Globus pallidus (tissue), 1 donor: ENCODE measurements around the gene DHX34.
A peak's percentile ranks its signal among the peaks of the same experiment; 100 is the strongest.
"Not testable (repeated sequence)": the region's sequence is repeated elsewhere in the genome, so short reads cannot be mapped to it uniquely, and the experiment has no call there.

Source experiments
- DNase-seq: peaks from one replicate; pipeline ENCODE4 v3.0.0-alpha.2; 2015; ENCODE audit warnings: low spot score

DHX34 gene

DNA sequence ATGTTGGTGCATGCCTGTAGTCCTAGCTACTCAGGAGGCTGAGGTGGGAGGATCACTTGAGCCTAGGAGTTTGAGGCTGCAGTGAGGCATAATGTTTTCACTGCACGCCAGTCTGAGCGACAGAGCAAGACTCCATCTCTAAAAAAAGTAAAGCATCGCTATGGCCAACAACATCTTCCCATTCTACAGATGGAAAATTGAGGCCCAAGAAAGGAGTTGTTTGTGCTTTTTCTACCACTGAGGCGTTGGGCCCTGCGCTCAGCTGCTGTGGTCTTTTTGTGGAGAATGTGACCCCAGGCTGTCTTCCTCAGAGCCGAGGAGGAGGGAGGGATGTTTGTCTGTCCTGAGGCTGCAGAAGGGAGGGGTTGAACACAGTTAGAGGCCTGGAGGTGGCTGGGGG is 17.6 kb upstream of the DHX34 start:
- DNase-seq, result no peak

DNA sequence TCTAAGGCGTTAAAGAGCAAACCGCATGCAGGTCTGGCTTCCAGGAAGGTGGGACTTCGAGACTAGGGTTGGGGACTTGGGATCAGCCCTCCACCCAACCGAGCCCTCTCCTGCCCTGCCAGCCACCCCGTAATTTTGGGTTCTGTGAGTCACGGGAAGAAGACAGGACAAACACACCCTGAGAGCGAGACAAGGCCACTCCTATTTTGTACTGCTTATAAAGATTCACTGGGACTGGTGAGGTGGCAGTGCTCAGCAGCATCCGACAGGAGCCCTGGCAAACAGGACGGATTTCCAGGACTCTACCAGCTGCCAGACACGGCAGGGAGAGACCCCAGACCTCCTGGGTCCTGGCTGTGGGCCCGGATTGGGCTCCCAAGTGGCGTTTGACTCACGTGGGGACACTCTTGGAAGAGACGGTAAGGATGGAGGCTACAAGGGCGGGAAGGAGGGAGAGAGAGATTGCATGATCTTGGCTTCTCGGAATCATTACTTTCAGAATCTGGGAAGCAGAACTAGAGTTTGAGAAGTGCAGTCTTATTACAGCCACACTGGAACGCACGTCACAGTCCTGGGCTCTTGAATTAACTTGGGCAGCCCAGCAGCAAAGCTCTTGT is 17.1 kb upstream of the DHX34 start, which contains the start of gene C5AR2:
Gene C5AR2 (plus strand): TSS at position 245 of the 617 bp plus-strand sequence. CDS start 8,625 bp downstream, outside the sequence.
- DNase-seq, result peak; percentile 43

DNA sequence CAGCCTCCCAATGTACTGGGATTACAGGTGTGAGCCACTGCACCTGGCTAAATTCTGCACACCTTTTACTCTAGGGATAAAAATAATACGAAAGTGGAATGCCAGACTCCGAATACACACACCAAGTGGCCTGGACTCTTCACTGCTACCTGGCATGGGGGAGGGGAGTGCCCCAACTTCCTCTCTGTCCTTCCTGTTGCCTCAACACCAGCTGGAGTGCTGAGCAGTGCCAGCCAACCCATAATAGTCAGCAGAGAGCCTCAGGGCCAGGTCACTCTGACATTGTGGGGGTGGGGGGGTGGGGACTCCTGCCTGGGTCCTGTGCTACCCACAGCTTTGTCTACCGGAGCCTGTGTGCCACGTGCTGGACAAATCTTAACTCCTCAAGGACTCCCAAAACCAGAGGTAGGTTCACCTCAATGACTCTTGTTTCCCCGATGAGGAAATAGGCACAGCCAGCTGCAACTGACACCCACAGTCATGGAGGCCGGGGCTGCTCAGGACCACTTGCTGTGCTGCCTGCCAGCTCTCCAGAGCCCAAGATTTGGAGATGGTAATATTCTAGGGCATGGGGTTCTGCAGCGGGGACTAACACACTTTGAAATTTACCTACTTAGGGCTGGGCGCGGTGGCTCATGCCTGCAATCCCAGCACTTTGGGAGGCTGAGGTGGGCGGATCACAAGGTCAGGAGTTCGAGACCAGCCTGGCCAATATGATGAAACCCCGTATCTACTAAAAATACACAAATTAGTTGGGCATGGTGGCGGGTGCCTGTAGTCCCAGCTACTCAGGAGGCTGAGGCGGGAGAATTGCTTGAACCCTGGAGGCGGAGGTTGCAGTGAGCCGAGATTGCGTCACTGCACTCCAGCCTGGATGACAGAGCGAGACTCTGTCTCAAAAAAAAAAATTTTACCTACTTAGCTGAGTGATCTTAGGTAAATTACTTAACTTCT is 12.1 kb upstream of the DHX34 start:
- not testable (repeated sequence) for DNase-seq

DNA sequence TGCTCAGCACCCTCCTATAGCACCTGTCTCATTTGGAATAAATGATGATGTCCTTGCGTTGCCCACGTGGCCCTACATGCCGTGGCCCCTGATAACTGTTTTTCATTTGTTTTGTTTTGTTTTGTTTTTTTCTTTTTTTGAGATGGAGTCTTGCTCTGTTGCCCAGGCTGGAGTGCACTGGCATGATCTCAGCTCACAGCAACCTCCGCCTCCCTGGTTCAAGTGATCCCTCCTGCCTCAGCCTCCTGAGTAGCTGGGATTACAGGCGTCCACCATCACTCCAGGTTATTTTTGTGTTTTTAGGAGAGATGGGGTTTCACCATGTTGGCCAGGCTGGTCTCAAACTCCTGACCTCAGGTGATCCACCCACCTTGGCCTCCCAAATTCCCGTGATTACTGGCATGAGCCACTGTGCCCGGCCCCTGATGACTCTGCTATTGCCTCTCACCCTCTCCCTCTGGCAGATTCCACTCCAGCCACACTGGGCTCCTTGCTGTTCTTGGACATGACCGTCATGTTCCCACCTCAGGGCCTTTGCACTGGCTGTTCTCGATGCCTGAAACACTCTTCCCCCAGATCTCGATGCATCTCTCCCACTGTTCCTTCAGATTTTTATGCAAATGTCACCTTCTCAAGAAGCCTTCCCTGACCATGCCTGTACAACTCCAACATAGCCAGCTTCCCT is 9.8 kb upstream of the DHX34 start:
- no peak for DNase-seq

DNA sequence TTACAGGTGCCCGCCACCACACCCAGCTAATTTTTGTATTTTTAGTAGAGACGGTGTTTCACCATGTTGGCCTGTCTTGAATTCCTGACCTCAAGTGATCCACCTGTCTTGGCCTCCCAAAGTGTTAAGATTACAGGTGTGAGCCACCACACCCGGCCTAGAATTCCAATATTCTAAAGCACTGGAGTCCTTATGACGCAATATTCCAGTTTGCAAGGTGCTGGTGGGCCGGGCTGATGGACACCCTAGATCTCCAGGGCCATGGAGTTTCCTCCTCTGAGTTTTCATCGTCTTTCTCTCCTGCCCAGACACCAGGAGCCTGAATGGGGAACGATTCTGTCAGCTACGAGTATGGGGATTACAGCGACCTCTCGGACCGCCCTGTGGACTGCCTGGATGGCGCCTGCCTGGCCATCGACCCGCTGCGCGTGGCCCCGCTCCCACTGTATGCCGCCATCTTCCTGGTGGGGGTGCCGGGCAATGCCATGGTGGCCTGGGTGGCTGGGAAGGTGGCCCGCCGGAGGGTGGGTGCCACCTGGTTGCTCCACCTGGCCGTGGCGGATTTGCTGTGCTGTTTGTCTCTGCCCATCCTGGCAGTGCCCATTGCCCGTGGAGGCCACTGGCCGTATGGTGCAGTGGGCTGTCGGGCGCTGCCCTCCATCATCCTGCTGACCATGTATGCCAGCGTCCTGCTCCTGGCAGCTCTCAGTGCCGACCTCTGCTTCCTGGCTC is 8.5 kb upstream of the DHX34 start:
- DNase-seq, result no peak

DNA sequence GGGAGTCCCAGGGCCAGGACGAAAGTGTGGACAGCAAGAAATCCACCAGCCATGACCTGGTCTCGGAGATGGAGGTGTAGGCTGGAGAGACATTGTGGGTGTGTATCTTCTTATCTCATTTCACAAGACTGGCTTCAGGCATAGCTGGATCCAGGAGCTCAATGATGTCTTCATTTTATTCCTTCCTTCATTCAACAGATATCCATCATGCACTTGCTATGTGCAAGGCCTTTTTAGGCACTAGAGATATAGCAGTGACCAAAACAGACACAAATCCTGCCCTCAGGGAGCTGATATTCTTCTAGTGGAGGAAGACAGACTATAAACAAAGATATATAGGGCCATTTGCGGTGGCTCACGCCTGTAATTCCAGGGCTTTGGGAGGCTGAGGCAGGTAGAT is 7.4 kb upstream of the DHX34 start:
- no peak for DNase-seq

DNA sequence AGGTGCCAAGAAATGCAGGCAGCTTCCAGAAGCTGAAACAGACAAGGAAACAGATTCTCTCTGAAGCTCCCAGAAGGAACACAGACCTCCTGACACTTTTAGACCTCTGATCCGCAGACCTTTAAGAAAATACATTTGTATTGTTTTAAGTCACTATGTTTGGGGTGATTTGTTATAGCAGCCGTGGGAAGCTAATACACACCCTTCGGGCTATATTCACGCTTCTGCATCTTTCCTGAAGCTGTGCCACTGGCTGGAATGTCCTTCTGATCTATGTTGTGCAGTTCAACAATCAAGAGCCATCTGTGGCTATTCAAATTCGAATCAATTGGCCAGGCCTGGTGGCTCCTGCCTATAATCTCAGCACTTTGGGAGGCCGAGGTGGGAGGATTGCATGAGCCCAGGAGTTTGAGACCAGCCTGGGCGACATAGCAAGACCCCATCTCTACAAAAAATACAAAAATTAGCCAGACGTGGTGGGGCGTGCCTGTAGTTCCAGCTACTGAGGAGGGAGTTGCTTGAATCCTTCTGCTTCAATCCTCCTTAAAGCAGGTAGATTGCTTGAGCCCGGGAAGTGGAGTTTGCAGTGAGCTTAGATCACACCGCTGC is 5.8 kb upstream of the DHX34 start:
- no peak for DNase-seq

DNA sequence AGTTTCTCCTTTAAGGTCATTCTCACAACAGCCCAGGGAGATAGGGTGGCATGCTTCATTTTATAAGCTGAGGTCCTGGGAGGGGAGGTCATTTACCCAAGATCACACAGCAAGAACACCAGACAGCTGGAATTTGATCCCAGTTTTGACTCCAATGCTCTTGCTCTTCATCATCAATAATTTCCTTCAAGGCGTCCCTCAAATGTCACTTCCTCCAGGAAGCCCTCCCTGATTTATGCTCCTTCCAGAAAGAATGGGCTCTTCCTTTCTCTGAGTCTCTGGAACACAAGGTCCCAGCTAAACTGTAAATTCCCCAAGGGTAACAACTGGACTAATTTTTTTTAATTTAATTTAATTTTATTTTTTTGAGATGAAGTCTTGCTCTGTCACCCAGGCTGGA is 4.7 kb upstream of the DHX34 start:
- DNase-seq, result no peak

DNA sequence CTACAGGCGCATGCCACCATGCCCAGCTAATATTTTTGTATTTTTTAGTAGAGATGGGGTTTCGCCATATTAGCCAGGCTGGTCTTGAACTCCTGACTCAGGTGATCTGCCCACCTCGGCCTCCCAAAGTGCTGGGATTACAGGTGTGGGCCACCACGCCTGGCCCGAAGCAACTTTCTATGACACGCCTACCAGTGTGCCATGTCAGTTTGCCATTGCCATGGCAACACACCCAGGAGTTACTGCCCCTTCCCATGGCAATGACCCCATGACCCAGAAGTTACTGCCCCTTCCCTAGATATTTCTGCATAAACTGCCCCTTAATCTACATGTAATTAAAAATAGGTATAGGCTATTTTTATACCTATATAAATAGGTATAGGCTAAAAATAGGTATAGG is 3.1 kb upstream of the DHX34 start:
- not testable (repeated sequence) for DNase-seq

DNA sequence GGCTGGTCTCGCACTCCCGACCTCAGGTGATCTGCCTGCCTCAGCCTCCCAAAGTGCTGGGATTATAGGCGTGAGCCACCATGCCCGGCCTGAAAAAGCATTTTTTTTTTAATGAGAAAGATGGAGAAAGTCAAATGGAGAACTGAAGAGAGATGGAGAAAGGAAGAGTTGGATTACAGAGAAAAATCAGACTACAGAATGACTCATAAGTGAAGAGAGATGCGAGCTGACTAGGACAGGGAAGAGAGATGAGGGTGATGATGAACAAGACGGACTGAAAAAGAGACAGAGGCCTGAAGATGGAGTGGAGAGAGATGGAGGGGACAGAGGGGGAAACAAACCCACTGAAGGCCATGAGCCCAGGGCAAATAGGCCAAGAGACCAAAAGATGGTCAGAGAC is 1.5 kb downstream of the DHX34 start:
- no peak for DNase-seq

DNA sequence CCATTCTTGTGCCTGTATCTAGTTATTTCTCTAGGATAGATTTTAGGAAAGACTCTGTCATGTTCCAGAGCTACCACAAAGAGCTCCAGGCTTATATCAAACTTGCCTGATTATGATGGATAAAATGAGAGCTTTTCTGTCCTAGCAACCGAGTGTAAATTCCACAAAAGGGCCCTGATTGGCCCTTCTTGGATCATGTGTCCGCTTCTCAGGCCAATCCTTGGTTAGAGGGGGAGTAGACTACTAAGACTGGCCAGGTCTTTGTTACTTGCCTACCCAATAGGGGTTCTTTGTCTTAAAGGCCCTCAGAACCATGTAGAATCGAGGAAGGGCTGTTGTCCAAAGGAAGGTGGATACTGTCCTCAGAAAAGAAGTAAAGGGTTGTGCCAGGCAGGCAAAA is 2.4 kb downstream of the DHX34 start:
- DNase-seq, result peak; percentile 20

DNA sequence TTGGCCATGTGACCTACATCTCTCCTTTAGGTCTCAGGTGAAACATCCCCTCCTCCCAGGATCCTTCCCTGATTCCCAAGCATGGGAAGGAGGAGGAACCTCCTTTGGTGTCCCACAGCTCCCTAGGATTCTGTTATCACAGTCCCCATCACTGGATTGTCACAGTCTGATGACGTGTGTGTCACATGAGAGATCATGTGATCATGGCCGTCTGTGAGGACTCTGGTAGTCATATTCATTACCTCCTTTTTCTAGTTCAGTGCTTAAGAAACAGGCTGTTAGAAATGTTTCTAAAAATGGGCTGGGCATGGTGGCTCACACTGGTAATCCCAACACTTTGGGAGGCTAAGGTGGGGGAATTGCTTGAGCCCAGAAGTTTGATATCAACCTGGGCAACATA is 3.0 kb downstream of the DHX34 start:
- DNase-seq, result no peak

DNA sequence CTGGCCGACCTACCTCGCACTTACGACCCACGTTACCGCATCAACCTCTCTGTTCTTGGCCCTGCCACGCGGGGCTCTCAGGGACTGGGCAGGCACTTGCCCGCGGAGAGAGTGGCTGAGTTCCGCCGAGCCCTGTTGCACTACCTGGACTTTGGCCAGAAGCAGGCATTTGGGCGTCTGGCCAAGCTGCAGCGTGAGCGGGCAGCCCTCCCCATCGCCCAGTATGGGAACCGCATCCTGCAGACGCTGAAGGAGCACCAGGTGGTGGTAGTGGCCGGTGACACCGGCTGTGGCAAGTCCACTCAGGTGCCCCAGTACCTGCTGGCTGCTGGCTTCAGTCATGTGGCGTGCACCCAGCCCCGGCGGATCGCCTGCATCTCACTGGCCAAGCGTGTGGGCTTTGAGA is 4.2 kb downstream of the DHX34 start:
- DNase-seq, result no peak

DNA sequence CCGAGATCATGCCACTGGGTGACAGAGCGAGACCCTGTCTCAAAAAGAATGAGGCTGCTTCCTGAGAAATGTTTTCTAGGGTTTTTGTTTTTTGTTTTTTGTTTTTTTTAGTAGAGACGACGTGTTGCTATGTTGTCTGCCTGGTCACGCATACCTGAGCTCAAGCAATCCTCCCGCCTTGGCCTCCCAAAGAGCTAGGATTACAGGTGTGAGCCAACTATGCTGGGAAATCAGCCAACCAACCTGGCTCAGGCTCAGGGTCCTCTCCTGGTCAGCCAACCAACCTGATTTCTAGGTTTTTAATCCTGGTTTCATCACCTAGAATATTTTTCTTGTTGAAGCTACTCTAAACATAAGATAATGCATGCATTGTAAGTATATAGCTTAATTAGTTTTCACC is 7.8 kb downstream of the DHX34 start:
- DNase-seq, result no peak

DNA sequence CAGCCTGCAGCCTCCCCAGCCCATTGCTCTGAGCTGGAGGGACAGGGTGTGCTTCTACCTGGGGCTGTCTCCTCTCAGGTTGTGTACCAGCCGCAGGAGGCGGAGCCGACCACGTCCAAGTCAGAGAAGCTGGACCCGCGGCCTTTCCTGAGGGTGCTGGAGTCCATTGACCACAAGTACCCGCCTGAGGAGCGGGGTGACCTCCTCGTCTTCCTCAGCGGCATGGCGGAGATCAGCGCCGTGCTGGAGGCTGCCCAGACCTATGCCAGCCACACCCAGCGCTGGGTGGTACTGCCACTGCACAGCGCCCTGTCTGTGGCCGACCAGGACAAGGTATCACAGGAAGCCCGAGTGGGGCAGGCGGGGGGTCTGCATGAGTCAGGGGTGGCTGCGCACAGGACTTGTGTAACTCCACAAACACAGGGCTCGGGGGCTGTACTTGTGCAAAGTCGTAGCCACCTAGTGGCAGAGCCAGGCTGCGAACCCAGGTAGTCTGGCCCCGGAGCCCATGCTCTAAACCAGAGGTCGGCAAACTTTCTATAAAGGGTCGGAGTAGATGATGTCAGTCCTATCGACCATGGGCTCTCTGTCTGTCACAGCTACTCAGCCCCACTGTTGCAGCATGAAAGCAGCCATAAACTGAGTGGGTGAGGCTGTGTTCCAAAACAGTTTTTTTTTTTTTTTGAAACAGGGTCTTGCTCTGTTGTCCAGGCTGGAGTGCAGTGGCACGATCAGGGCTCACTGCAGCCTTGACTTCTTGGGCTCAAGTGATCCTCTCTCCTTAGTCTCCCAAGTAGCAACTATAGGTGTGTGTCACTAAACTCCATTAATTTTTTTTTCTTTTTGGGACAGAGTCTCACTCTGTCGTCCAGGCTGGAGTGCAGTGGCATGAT is 8.9 kb downstream of the DHX34 start:
- DNase-seq, result no peak

DNA sequence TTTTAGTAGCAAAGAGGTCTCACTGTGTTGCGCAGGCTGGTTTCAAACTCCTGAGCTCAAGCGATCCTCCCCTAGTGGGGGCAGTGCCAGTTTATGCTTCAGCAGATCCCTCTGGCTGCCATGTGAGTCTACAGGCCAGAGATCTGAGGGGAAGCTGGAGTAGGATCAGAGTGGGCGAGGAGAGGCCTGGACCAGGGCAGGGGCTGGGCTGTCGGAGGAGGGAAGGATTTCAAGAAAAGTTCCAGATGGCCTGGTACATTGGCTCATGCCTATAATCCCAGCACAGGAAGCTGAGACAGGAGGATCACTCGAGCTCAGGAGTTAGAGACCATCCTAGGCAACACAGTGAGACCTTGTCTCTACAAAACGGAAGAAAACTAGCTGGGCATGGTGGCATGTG is 9.8 kb downstream of the DHX34 start:
- DNase-seq, result no peak

DNA sequence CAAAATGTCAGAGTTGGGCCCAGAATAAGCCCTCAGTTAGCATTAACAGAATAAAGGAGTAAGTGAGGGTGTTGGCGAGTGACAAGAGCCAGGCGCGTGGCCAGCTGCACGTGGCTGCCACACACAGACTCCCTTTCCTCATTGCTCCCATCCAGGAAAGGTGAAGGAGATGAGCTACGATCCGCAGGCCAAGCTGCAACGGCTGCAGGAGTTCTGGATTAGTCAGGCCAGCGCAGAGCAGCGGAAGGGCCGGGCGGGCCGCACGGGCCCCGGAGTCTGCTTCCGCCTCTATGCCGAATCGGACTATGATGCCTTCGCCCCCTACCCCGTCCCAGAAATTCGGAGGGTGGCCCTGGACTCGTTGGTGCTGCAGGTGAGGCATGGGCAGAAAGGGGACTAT is 13.2 kb downstream of the DHX34 start:
- no peak for DNase-seq

DNA sequence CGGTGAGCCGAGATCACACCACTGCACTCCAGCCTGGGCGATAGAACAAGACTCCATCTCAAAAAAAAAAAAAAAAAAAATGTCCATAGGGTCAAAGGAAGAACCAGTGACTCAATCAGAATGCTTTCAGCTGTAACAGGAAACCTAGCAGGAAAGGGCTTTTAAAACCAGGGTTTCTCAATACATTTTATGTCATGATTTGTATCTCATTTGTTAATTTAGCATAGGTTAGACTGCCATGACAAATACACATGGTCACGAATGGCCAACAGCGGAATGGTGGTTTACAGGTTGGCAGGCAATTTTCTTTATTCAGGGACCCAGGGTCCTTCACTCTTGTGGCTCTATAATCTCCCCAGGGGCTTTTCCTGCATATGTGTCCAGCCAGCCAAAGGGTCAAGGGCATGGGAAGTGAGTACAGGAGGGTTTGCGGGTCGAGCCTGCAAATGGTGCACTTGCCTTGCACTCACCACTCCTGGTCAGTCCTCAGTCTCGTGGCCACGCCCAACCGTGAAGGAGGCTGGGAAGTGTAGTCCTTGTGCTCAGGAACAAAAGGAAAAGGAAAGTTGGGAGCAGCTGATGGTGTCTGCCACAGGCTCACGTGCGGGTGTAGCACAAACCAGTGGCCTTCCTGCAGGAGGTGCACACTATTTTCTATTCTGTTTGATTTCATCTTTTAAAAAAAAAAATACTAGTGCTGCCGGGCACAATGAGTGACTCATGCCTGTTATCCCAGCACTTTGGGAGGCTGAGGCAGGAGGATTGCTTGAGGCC is 14.8 kb downstream of the DHX34 start:
- DNase-seq, result no peak

DNA sequence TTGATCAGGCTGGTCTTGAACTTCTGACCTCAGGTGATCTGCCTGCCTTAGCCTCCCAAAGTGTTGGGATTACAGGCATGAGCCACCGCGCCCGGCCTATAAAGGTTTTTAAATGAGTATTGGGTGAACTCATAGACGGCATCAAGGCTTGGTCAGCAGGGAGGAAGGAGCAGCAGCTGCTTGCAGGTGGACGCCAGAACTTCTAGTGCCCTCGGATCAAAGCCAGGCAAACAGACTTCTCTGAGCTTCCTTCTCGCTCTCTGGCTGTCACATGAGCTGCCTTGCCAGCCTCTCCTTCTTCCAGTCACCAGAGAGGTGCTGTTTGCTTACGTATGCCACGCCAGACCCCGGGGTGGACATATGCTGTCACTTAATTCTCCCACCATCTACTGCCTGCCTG is 16.3 kb downstream of the DHX34 start:
- DNase-seq, result not testable (repeated sequence)
